Right lobe of liver (tissue), 4 donors: ENCODE data around the gene WTIP.

Source experiments
- POLR2A ChIP-seq: fragments of 450-650 bp; IDR thresholded peaks from one replicate; pipeline ENCODE4 v1.6.1; 2017; ENCODE audit warnings: antibody characterized with exemption, mild to moderate bottlenecking
- TF ChIP-seq, protein P1 (sequence below), 4 donors: fragments of 200-600 bp in 3 of 4; fragments of 450-650 bp in 1 of 4; IDR thresholded peaks; one replicate each; pipeline versions ENCODE4 v1.5.1 to v1.8.0; 2016 to 2022; ENCODE audit warnings: antibody characterized with exemption in 4 of 4, mild to moderate bottlenecking in 2 of 4
- donor health status: DM: no; HTN: no; CAD: no.
- donor health status: DM: no; HTN: no; CAD: no.
- donor health status: DM: no; HTN: yes; CAD: no.

DNA sequence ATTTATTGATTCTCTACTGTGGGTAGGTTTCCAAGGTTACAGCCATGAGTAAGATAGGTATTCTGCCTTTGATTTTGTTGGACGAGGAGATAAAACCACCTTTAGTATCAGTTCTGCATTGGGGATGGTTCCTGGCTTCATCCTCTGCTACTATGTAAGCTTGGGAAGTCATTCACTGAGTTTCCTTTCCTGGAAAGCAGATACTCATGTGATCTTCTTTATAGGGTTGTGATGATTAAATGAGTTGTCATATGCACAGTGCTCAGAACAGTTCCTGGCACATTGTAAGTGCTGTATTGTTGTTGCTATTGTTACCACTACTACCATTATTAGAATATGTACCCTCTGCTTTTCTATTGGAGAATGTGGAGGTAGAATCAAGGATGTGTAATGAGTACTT, 13.1 kb upstream of the WTIP start:
- TF ChIP-seq POLR2A, result no peak
- TF ChIP-seq, protein P1, sequence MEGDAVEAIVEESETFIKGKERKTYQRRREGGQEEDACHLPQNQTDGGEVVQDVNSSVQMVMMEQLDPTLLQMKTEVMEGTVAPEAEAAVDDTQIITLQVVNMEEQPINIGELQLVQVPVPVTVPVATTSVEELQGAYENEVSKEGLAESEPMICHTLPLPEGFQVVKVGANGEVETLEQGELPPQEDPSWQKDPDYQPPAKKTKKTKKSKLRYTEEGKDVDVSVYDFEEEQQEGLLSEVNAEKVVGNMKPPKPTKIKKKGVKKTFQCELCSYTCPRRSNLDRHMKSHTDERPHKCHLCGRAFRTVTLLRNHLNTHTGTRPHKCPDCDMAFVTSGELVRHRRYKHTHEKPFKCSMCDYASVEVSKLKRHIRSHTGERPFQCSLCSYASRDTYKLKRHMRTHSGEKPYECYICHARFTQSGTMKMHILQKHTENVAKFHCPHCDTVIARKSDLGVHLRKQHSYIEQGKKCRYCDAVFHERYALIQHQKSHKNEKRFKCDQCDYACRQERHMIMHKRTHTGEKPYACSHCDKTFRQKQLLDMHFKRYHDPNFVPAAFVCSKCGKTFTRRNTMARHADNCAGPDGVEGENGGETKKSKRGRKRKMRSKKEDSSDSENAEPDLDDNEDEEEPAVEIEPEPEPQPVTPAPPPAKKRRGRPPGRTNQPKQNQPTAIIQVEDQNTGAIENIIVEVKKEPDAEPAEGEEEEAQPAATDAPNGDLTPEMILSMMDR (IDR thresholded peaks at IDR 0.05), result no peak
